ENCODE measurements around the gene ANAPC15. TPM values are rescaled to one million over a fixed set of nuclear protein-coding genes. Genes with fewer than 3 reads are reported as not detected.

The ANAPC15 gene
- polyA plus RNA-seq, 1 of the 3 experiments (the other 2 are of a cell fraction) = 92.3 TPM

GRCh38 chr11:72088076-72088808 is 24.3 kb downstream of the ANAPC15 start:
- H3K9me2 ChIP-seq = no peaks in the 10 kb centered on the region
- H3K79me2 ChIP-seq (ENCODE audit: insufficient read depth) = peaks cover 7% of the 10 kb centered on the region; the same call in 1 of the 2 replicates
- DNase-seq = no peak
- peaks cover 9 to 38% of the 10 kb centered on the region in 2 experiments for H3K36me3 ChIP-seq (replicated peaks in 1 of 2; ENCODE audit: control insufficient read depth in 1 of 2, insufficient read depth in 2 of 2, low read length in 1 of 2)
- no peak for TF ChIP-seq TCF12 (IDR thresholded peaks at IDR 0.05)
- TF ChIP-seq, protein P1, sequence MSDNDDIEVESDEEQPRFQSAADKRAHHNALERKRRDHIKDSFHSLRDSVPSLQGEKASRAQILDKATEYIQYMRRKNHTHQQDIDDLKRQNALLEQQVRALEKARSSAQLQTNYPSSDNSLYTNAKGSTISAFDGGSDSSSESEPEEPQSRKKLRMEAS (IDR thresholded peaks at IDR 0.05; ENCODE audit: low read depth) = no peak
- H3K4me2 ChIP-seq = no peak overlapping the region
- 81% methylated on average over 4 of the region's 4 CpGs for WGBS (ENCODE audit: low lambda C conversion rate)
- no peak overlapping the region; a peak in 1 of 4 replicates for H3K27ac ChIP-seq (ENCODE audit: low read depth in 2 of 2, low read length in 1 of 2)
- no peaks in the 10 kb centered on the region for H3K27me3 ChIP-seq (ENCODE audit: insufficient read depth)
- H2AFZ ChIP-seq (ENCODE audit: low read depth) = no peak overlapping the region
- CTCF ChIA-PET = interaction anchor here (0.9 to 7.8 kb wide), 3 partner anchors 62 to 342 kb away, joined by 3 to 99 read pairs (median 21); no protein-coding TSS in a partner anchor
- peaks cover 3% of the 10 kb centered on the region for H3F3A ChIP-seq (replicated peaks; ENCODE audit: insufficient read depth)
- H3K9me3 ChIP-seq = no peaks in the 10 kb centered on the region
- no peaks in the 10 kb centered on the region for H4K20me1 ChIP-seq (ENCODE audit: insufficient read depth)
- no peak overlapping the region for H3K4me3 ChIP-seq (ENCODE audit: low read depth in 2 of 2, low read length in 1 of 2)
- POLR2A ChIA-PET = no interaction called here
- no peak overlapping the region for H3K9ac ChIP-seq
- H3K4me1 ChIP-seq (ENCODE audit: control insufficient read depth in 1 of 2, insufficient read depth in 2 of 2, low read depth in 1 of 2, low read length in 1 of 2) = peaks cover 0 to 35% of the 10 kb centered on the region in 2 experiments; a peak in 2 of 4 replicates

DNA sequence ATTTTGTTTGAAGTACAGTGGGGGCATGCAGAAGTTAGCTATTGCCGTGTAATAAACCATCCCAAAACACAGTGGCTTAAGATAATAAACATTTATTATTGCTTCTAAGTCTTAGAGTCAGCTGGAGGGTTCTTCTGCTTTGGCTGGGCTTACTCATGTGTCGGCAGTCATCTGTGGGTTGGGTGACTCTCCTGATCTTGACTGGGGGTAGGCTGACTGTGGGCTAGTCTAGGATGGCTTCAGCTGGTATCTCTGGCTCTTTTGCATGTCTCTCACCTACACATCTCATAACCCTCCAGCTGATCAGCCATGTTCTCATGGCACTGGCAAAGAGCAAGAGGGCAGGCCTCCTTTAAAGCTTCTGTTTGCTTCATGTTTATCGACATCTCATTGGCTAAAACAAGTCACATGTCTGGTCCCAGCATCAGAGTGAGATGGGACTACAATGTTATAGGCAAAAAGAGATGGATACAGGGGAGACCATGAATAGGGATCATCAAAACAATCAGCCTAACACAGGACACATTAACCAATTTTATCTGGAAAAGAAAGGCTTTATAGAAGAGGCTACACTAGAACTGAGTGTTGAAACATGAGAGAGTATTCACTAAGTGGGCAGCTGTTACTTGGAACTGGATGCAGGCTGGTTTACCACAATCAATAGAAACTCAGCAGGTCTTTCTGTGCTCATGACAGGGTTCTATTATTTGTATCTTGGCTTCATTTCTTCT is 26.7 kb downstream of the ANAPC15 start:
- 94% methylated on average over 3 of the region's 3 CpGs for whole genome bisulfite sequencing (ENCODE audit: low lambda C conversion rate)
- TF ChIP-seq USF1 (IDR thresholded peaks at IDR 0.05; ENCODE audit: borderline replicate concordance, low read depth) = peak; percentile 50; the same call in 1 of the 2 replicates
- TF ChIP-seq JUND (IDR thresholded peaks at IDR 0.05) = no peak
- TF ChIP-seq, protein P2, sequence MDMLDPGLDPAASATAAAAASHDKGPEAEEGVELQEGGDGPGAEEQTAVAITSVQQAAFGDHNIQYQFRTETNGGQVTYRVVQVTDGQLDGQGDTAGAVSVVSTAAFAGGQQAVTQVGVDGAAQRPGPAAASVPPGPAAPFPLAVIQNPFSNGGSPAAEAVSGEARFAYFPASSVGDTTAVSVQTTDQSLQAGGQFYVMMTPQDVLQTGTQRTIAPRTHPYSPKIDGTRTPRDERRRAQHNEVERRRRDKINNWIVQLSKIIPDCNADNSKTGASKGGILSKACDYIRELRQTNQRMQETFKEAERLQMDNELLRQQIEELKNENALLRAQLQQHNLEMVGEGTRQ (IDR thresholded peaks at IDR 0.05; ENCODE audit: borderline replicate concordance, low read depth, low read length) = no peak
- no peak for TF ChIP-seq RFX5 (IDR thresholded peaks at IDR 0.05; ENCODE audit: low read length)
- Histone ChIP-seq H3K4me1 (ENCODE audit: control insufficient read depth in 1 of 2, insufficient read depth in 2 of 2, low read depth in 1 of 2, low read length in 1 of 2) (peaks cover 0 to 39% of the 10 kb centered on the region in 2 experiments; a peak in 3 of 4 replicates), H3K27ac (ENCODE audit: low read depth in 2 of 2, low read length in 1 of 2) (peak overlapping the region in 1 of 2 experiments; percentile 44; a peak in 2 of 4 replicates), H3K36me3 (replicated peaks in 1 of 2; ENCODE audit: control insufficient read depth in 1 of 2, insufficient read depth in 2 of 2, low read length in 1 of 2) (peaks cover 9 to 35% of the 10 kb centered on the region in 2 experiments), H3K79me2 (ENCODE audit: insufficient read depth) (peaks cover 6% of the 10 kb centered on the region; the same call in 1 of the 2 replicates), H4K20me1 (ENCODE audit: insufficient read depth) (no peaks in the 10 kb centered on the region), H3K9ac (no peak overlapping the region), H3K4me2 (no peak overlapping the region), H3K9me3 (no peaks in the 10 kb centered on the region), H3K9me2 (no peaks in the 10 kb centered on the region), H2AFZ (ENCODE audit: low read depth) (no peak overlapping the region), H3K4me3 (ENCODE audit: low read depth in 2 of 2, low read length in 1 of 2) (no peak overlapping the region), H3K27me3 (ENCODE audit: insufficient read depth) (no peaks in the 10 kb centered on the region), H3F3A (replicated peaks; ENCODE audit: insufficient read depth) (peaks cover 3% of the 10 kb centered on the region)
- CTCF ChIA-PET = interaction anchor here (0.8 to 7.8 kb wide), 11 partner anchors 10 to 348 kb away, joined by 3 to 99 read pairs (median 5); partner anchors contain the start of gene LAMTOR1
- no peak for DNase-seq
- POLR2A ChIA-PET = interaction anchor here (0.8 to 2.3 kb wide), 4 partner anchors 10 to 158 kb away, joined by 5 to 7 read pairs (median 6); partner anchors contain the start of gene PHOX2A
